T-helper 22 cell (primary cell): Measurements from ENCODE around the gene EFCC1.
"Not testable (repeated sequence)": the region's sequence is repeated elsewhere in the genome, so short reads cannot be mapped to it uniquely, and the experiment has no call there.

ENCODE experiments used
- DNase-seq: peaks from one replicate; pipeline ENCODE4 v3.0.0-alpha.2; 2020; ENCODE audit warnings: low read depth

Gene EFCC1

DNA sequence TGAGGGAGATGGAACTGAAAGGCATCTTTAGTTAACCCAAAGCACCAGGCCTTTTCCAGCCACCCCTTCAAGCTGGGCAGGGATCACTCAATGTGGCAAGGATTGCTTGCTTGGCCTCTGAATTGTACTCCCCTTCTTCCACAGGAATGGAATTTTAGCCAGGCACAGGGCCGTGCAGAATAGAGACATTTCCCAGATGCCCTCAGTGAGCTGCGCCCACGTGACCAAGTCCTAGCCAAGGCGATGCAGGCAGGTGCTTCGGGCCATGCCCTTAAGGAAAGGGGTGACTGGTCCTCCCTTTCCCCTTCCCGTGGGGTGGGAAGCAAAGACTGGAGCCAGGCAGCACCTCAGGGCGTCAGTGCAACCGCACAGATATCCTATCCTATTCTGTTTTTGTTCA lies 77.4 kb downstream of the EFCC1 start:
- DNase-seq, result no peak

GRCh38 chr3:129081503-129081902 lies 80.4 kb downstream of the EFCC1 start:
- no peak for DNase-seq

- DNase-seq, result no peak
These were observed 80.9 kb downstream of the EFCC1 start for GRCh38 chr3:129082026-129082425.

DNA sequence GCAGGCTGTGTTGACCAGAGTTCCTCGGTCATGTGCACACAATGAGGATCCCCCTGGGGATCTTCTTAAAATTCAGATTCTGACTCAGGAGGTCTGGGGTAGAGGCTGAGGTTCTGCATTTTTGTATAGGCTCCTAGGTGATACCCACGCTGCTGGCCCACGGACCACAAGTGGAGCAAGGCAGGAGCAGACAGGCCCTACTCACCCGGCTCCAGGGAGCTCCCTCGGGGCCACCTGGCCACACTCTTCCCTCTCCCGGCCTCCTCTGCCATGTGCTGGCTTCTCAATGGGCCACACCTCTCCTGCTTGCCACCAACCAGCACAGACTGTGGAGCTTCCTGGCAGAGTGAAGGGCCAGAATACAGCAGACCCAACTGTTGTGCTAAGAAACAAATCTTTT lies 83.4 kb downstream of the EFCC1 start:
- DNase-seq, result no peak

GRCh38 chr3:129085165-129085715 lies 84.1 kb downstream of the EFCC1 start:
- DNase-seq, result no peak

DNA sequence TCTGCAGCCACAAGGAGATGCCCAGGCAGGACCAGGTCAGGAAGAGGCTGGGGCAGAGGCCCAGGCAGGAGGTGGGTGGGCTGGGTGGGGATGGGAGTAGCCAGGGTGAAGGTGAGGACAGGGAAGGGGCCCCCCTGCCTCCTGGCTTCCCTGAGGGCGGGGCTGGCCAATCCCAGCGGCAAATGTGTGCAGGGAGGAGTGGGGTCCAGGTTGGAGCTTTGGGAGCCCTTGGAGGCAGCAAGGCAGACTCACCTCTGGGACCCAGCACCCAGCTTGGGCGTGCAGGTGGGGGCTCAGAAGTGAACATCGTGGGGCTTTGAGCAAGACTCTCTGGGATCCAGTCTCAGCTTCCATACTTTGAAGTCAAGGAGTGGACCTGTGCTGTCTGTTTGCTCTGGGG lies 84.7 kb downstream of the EFCC1 start:
- DNase-seq, result no peak

- DNase-seq, result no peak
These were observed 86.1 kb downstream of the EFCC1 start for GRCh38 chr3:129087138-129087702.

GRCh38 chr3:129087904-129088303 lies 86.8 kb downstream of the EFCC1 start:
- DNase-seq, result not testable (repeated sequence)

DNA sequence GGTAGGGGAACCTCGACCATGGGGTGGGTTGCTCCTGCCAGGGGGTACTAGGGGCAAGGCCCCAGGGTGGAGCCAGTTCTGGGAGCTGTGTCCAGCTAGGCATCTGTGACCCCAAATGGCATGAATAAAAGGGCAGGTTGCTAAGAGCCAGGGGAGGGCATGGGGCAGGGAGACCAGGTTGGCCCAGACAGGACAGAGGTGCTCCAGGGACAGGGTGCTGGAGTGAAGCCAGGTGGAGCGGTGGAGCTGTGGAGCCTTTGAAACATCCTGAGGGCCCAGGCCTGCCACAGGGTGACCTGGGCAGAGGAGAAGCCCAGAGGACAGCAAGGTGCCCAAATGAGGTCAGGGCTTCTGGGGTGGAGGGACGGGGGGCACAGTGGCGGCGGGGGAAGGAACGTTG lies 87.2 kb downstream of the EFCC1 start:
- DNase-seq, result not testable (repeated sequence)
